HG03196 (cell line): ENCODE results near the gene TNNC2.

Experiments used
- ATAC-seq: cut with Tn5 transposase; IDR thresholded peaks from one replicate; pipeline ENCODE4 v1.9.1; 2021; ENCODE audit not compliant: unreplicated experiment

TNNC2 gene

DNA sequence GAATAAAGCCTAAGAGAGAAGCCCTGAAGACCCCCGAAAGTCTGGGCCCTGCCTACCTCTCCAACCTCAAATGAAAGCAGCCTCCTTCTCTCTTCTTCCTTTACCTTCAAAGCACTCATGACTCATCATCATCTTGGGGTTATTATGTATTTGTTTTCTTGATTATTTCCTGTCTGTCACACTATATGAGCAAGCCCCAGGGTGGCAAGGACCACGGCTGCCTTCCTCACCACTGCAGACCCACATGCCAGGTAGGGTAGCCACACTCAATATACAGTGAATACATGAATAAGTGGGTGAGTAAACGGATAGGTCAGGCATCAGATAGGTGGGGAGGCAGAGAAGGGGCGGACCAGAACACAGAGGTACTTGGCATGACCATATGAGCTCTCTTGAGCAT, 44.2 kb downstream of the TNNC2 start:
- no peak for ATAC-seq

DNA sequence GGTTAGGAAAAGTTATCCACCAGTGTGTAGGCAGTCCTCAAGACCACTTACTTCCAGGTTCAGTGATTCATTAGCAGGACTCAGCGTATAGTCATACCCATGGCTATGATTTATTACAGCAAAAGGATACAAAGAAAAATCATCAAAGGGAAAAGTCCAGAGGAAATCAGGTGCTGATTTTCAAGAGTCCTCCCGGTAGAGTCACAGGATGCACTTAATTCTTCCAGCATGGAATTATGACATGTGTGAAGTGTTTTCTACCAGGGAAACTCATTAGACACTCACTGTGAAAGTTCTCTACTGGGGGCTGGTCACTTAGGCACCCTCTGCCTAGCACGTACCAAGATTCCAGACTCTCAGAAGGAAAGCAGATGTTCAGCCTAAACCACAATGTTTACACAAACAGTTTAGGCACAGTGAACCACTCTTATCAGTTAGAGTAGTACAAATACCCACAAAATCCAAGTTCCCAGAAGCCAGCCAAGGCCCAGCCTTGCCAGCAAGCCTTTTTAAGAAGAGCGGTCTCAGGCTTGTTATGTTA, 45.7 kb downstream of the TNNC2 start:
- no peak for ATAC-seq

DNA sequence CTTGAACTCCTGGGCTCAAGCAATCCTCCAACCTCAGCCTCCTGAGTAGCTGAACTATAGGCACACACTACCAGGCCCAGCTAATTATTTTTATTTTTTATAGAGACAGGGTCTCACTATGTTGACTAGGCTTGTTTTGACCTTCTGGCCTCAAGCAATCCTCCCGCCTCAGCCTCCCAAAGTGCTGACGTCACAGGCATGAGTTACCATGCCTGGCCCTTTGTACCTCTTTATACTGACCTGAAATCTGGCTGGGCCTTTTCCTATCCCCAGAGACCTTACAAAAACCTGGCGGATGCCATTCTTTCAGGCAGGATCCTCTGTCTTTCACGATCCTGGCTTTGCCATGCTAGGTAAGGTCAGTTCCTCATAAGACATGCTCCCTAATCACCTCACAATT, 47.0 kb downstream of the TNNC2 start:
- no peak for ATAC-seq

DNA sequence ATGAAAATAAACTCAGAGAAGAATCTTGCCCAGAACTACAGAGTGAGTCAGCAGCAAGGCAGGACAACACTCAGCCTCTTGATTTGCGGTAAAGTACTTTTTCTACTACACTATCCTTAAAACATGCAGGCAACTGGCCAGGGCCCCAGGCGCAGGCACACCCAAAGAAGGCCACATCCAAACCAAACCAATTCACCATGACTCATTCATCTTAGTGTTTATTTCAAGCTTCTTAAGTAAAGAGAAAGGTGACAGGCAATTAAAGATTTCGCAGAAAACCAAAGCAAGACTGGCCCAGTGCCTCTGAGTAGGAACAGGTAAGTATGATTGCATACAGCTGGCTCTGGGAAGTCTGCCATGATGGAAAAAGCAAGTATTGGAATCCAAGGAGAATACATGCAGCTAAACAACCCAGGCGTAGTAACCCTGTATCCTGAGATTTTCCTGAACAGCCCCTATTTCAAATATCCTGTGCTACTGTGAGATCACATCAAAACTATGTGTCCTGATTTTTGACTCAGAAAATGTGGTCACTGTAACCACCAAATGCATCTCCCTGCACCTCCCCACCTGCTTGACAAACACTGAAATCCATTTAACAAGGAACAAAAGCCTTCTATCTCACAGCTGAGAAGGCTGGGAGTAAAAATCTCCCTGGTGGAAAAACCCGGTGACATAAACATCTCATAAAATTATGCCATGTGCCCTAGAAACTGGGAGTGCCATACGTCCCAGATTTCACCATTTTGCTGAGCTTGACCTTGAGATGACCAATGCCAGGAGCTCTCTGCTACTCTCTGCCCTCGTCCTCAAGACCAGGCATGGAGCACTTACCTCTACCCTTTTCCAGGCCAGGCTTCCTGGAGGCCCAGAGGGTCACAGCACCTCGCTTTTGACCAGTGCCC, 47.8 kb downstream of the TNNC2 start:
- ATAC-seq = no peak

DNA sequence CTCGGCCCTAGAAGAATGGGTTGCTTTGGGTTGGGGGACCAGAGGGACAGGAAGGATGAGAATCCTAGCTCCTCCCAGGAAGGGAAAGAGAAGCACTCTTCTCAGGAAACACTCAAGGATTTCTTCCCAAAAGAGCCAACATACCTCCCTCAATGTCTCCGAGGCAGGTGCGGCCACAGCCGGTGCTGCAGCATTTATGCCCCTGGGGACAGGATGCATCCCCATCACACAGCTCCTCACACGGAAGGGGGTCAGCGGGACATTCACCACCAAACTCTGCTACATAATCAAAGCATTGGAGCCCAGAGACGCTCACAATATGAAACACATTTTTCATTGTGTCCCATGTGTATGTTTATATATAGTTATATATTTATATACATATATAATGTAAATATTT, 50.2 kb downstream of the TNNC2 start:
- no peak for ATAC-seq

DNA sequence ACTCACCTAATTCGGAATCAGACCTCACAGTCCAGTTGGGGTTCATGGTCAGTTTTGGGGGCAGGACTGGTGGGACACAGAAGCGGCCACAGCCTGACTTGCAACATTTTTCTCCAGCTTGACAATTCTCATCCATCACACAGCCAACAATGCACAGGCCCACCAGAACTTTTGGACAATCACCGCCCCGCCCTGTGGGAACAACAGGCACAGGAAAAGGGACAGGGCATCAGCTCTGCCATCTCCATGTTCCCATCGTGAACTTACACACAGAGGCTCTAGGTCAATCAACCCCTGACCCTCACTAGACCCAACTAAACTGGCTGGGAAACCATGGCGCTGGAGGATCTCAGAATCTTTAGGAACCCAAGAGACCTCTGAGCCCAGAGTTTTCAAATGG, 51.7 kb downstream of the TNNC2 start:
- no peak for ATAC-seq

DNA sequence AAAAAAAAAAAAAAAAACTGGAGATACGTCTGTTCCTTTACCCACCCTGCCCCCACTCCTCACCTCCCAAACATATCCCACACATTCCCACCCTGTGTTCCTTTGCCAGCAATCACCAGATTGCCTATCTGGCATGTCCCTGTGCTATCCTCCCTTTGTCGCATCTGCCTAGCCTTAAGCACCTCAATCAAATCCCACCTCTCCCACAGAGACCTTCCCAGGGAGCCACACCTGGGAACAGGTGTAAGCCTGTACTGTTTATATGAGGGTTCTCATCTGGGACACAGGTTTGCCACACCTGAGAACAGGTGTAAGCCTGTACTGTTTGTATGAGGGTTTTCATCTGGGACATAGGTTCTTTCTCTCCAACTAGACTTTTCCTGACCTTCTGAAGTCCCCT, 52.2 kb downstream of the TNNC2 start:
- no peak for ATAC-seq
